AML-193 (cell line): ENCODE results near the gene PRKN.

ENCODE experiments used
- DNase-seq, 2 experiments: peaks; one replicate each; lab custom pipeline; 2025; lab: John Stamatoyannopoulos, UW

Gene PRKN

GRCh38 chr6:162377735-162378134 is 349.8 kb downstream of the PRKN start:
- no peak for DNase-seq

GRCh38 chr6:162373868-162374267 is 353.7 kb downstream of the PRKN start:
- no peak for DNase-seq

- DNase-seq = no peak
Observed at GRCh38 chr6:162373192-162373591, 354.4 kb downstream of the PRKN start.

GRCh38 chr6:162372106-162372505 is 355.5 kb downstream of the PRKN start:
- no peak for DNase-seq

GRCh38 chr6:162371121-162371520 is 356.4 kb downstream of the PRKN start:
- no peak for DNase-seq

GRCh38 chr6:162369091-162369490 is 358.5 kb downstream of the PRKN start:
- no peak for DNase-seq

- no peak for DNase-seq
Observed at GRCh38 chr6:162364488-162364887, 363.1 kb downstream of the PRKN start.

GRCh38 chr6:162363757-162364156 is 363.8 kb downstream of the PRKN start:
- DNase-seq = no peak

- no peak for DNase-seq
Observed at GRCh38 chr6:162360901-162361567, 366.5 kb downstream of the PRKN start.

- DNase-seq = no peak
Observed at GRCh38 chr6:162358625-162359024, 368.9 kb downstream of the PRKN start.

GRCh38 chr6:162345051-162345511 is 382.5 kb downstream of the PRKN start:
- no peak for DNase-seq

GRCh38 chr6:162344646-162345010 is 382.9 kb downstream of the PRKN start:
- no peak for DNase-seq

- DNase-seq = no peak
Observed at GRCh38 chr6:162343936-162344645, 383.5 kb downstream of the PRKN start.

GRCh38 chr6:162343198-162343935 is 384.2 kb downstream of the PRKN start:
- DNase-seq = no peak

- DNase-seq = no peak
Observed at GRCh38 chr6:162337412-162337811, 390.2 kb downstream of the PRKN start.

GRCh38 chr6:162336359-162336758 is 391.2 kb downstream of the PRKN start:
- no peak for DNase-seq

GRCh38 chr6:162332365-162332764 is 395.2 kb downstream of the PRKN start:
- no peak for DNase-seq

- DNase-seq = no peak
Observed at GRCh38 chr6:162331911-162332310, 395.7 kb downstream of the PRKN start.

GRCh38 chr6:162325826-162326225 is 401.7 kb downstream of the PRKN start:
- DNase-seq = no peak

- DNase-seq = no peak
Observed at GRCh38 chr6:162325051-162325450, 402.5 kb downstream of the PRKN start.

GRCh38 chr6:162315291-162315690 is 412.3 kb downstream of the PRKN start:
- DNase-seq = no peak

- no peak for DNase-seq
Observed at GRCh38 chr6:162313922-162314660, 413.5 kb downstream of the PRKN start.
